ENCODE results near the gene KLHL5. TPM values are rescaled to one million over a fixed set of nuclear protein-coding genes. Genes with fewer than 3 reads are reported as not detected.
"Not testable (repeated sequence)": the region's sequence is repeated elsewhere in the genome, so short reads cannot be mapped to it uniquely, and the experiment has no call there.

KLHL5 gene
- polyA plus RNA-seq, 2 of the 4 experiments (the other 2 are of a cell fraction), result 62.4 to 108 TPM

DNA sequence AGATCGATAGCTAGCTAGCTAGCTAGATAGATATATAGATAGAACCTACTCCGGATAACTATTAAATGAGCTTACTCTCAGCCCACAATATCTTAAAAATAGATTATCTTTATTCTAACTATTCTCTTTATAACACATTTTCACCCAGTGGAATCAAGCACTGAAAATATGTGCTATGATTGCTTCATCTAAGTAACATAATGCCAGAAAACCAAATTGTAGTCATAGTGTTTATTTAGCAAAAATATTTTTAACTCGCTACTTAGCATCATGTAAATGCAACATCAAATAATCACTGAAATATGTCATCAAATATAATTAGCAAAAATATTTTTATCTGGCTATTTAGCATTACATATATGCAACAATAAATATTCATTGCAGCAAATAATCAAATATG, 31.3 kb upstream of the KLHL5 start:
- WGBS (ENCODE audit: missing lambda C conversion rate), result 1% methylated on average over 3 of the region's 3 CpGs
- Histone ChIP-seq H3K4me1 (peaks cover 53% of the 10 kb centered on the region), H3K4me3 (peak overlapping the region; percentile 40), H3K4me2 (peak overlapping the region; percentile 94), H3K9me3 (no peaks in the 10 kb centered on the region), H3K27ac (peak overlapping the region; percentile 84 to 87)
- TF ChIP-seq CEBPB (IDR thresholded peaks at IDR 0.05) (0 out of 4 replicates have a peak, but pooled peaks of 1 of the 2 experiments have one; percentile 17), EHF (CRISPR knock-in tag; IDR thresholded peaks at IDR 0.05) (no peak)
- POLR2A ChIA-PET, result interaction anchor here (1.3 to 5.1 kb wide), 2 partner anchors 12 to 15 kb away, joined by 8 to 55 read pairs; no protein-coding TSS in a partner anchor
- FAIRE-seq (no peak), DNase-seq (ENCODE audit: low read depth in 1 of 2, low spot score in 1 of 2) (no peak), ATAC-seq (no peak)
- CTCF ChIA-PET, result interaction anchor here (0.6 to 1.4 kb wide), 3 partner anchors 13 to 128 kb away, joined by 3 to 5 read pairs (median 3); no protein-coding TSS in a partner anchor

DNA sequence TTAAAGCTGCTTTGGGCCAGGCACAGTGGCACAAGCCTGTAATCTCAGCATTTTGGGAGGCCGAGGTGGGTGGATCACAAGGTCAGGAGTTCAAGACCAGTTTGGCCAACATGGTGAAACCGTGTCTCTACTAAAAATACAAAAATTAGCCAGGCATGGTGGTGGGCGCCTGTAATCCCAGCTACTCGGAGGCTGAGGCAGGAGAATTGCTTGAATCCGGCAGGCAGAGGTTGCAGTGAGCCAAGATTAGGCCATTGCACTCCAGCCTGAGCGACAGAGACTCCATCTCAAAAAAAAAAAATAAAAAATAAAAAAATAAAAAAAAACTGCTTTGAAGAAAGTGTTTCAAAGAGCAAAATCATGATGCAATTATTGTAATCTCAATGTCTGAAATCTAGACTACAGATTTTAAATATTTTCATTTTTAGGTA, 30.4 kb upstream of the KLHL5 start:
- peak overlapping the region; percentile 87 to 93 for H3K27ac ChIP-seq

DNA sequence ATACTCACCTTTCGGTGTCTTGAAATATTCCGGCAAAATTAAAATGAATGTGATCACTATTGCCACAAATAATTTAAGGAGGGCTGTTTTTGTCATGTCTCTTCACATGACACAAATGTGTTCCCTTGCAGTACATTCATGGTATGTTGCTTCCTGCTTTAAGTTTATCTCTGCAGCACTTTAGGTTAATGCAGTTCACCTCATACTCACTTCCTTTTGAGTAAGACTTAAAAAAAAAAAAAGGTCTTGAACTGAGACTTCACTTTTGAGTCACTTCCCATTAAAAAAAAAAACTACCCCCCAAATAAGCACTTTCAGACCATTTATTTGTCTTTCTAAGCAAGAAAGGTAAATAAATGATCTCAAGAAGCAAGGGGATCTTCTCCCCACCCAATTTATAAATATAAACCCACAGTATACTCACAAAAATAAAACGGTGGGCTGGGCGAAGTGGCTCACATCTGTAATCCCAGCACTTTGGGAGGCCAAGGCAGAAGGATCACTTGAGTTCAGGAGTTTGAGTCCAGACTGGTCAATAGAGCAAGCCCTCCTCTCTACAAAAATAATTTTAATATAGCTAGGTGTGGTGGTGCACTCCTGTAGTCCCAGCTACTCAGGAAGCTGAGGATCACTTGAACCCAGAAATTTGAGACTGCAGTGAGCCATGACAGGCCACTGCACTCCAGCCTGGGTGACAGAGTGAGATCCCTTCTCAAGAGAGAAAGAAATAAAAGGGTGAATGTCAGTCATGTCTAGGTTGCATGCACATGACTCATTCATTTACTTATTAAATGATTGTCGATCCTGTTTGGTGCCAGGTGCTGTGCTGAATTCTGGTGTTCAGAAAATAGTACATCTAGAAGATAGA, 29.6 kb upstream of the KLHL5 start, which contains the start of gene TMEM156:
TSS of gene TMEM156 (minus strand) at position 192 of the 868 bp plus-strand sequence. CDS start at position 96, 96 bp downstream.
- WGBS (ENCODE audit: missing lambda C conversion rate), result 1% methylated on average over 5 of the region's 5 CpGs
- CTCF ChIA-PET, result interaction anchor here (1.0 kb wide), 1 partner anchor 9 kb away, joined by 3 read pairs; no protein-coding TSS in a partner anchor
- peak; percentile 18 for FAIRE-seq
- TF ChIP-seq JUN (IDR thresholded peaks at IDR 0.05) (0 out of 5 replicates have a peak, but pooled peaks of 1 of the 2 experiments have one; percentile 29), RAD21 (conservative IDR thresholded peaks at IDR 0.05 in 1 of 2, IDR thresholded peaks at IDR 0.05 in 1 of 2) (0 out of 5 replicates have a peak, but pooled peaks of 1 of the 2 experiments have one; percentile 16), JUNB (IDR thresholded peaks at IDR 0.05) (peak; percentile 43; the same call in 1 of the 2 replicates), FOSL2 (IDR thresholded peaks at IDR 0.05) (no peak), FOSL2 (CRISPR knock-in tag; IDR thresholded peaks at IDR 0.05) (peak; percentile 74), TFCP2L1 (CRISPR knock-in tag; IDR thresholded peaks at IDR 0.05) (no peak)
- TF ChIP-seq, protein P1, sequence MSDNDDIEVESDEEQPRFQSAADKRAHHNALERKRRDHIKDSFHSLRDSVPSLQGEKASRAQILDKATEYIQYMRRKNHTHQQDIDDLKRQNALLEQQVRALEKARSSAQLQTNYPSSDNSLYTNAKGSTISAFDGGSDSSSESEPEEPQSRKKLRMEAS (IDR thresholded peaks at IDR 0.05), result no peak
- TF ChIP-seq, protein P2, sequence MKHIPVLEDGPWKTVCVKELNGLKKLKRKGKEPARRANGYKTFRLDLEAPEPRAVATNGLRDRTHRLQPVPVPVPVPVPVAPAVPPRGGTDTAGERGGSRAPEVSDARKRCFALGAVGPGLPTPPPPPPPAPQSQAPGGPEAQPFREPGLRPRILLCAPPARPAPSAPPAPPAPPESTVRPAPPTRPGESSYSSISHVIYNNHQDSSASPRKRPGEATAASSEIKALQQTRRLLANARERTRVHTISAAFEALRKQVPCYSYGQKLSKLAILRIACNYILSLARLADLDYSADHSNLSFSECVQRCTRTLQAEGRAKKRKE (CRISPR knock-in tag; IDR thresholded peaks at IDR 0.05; ENCODE audit: low read depth), result no peak
- no peaks in the 10 kb centered on the region for H3K9me3 ChIP-seq
- peak in 1 of 2 experiments; percentile 45; a peak in 3 of 6 replicates for ATAC-seq
- POLR2A ChIA-PET, result interaction anchor here (5.1 kb wide), 1 partner anchor 11 kb away, joined by 55 read pairs; no protein-coding TSS in a partner anchor
- peak in 1 of 2 experiments; percentile 78 for DNase-seq (ENCODE audit: low read depth in 1 of 2, low spot score in 1 of 2)
- H3K4me3 ChIP-seq, result peak within 1 kb of the TSS; percentile 40
- peak within 1 kb of the TSS; percentile 87 to 93 for H3K27ac ChIP-seq
- H3K4me2 ChIP-seq, result peak within 1 kb of the TSS; percentile 94
- peaks cover 57% of the 10 kb centered on the region for H3K4me1 ChIP-seq

More for the DNA sequence above, 30.4 kb upstream of the KLHL5 start:
- DNase-seq (ENCODE audit: low read depth in 1 of 2, low spot score in 1 of 2); FAIRE-seq; H3K9me3 ChIP-seq; ATAC-seq: not testable (repeated sequence)
- POLR2A ChIA-PET, result interaction anchor here (5.1 kb wide), 1 partner anchor 12 kb away, joined by 55 read pairs; no protein-coding TSS in a partner anchor
- peak overlapping the region; percentile 40 for H3K4me3 ChIP-seq
- H3K4me1 ChIP-seq, result peaks cover 54% of the 10 kb centered on the region
- WGBS (ENCODE audit: missing lambda C conversion rate), result 3% methylated on average over 6 of the region's 6 CpGs
- CTCF ChIA-PET, result interaction anchor here (1.0 kb wide), 1 partner anchor 9 kb away, joined by 3 read pairs; no protein-coding TSS in a partner anchor
- H3K4me2 ChIP-seq, result peak overlapping the region; percentile 94

DNA sequence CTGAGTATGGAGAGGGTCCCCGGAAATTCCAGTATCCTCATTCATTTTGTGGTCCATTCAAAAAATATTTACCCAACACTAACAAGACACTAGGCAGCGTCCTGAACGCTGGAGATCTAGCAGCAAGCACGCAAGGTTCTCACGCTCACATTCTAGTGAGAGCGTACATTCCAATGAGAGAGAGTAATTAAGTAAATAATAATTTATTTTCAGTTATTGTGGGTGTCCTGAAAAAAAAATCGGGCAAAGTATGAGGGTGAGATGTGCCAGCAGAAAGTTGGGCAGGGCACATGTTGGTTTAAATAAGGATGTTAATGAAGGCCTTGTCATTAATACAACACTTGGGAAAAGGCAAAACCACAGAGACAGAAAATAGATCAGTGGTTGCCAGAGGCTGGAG, 25.9 kb upstream of the KLHL5 start:
- no peaks in the 10 kb centered on the region for H3K9me3 ChIP-seq
- FAIRE-seq (no peak), DNase-seq (ENCODE audit: low read depth in 1 of 2, low spot score in 1 of 2) (peak in 1 of 2 experiments; percentile 86), ATAC-seq (peak; percentile 67 to 70; a peak in 4 of 6 replicates)
- peaks cover 55% of the 10 kb centered on the region for H3K4me1 ChIP-seq
- ChIA-PET POLR2A (no interaction called here), CTCF (interaction anchor here (1.9 kb wide), 1 partner anchor 133 kb away, joined by 5 read pairs; no protein-coding TSS in a partner anchor)
- TF ChIP-seq HOXB13 (CRISPR knock-in tag; IDR thresholded peaks at IDR 0.05; ENCODE audit: low read depth) (no peak), JUNB (IDR thresholded peaks at IDR 0.05) (no peak), RAD21 (conservative IDR thresholded peaks at IDR 0.05 in 1 of 2, IDR thresholded peaks at IDR 0.05 in 1 of 2) (0 out of 5 replicates have a peak, but pooled peaks of 1 of the 2 experiments have one; percentile 5), ZSCAN20 (CRISPR knock-in tag; IDR thresholded peaks at IDR 0.05) (peak; percentile 57; the same call in 1 of the 2 replicates), EP300 (IDR thresholded peaks at IDR 0.05) (peak in 1 of 2 experiments; percentile 36; a peak in 1 of 5 replicates), GATA3 (IDR thresholded peaks at IDR 0.05; ENCODE audit: borderline replicate concordance) (peak; percentile 52; the same call in 1 of the 2 replicates), FOXS1 (CRISPR knock-in tag; IDR thresholded peaks at IDR 0.05) (peak; percentile 65; the same call in 1 of the 2 replicates), HDAC2 (IDR thresholded peaks at IDR 0.05) (no peak), FOSL2 (IDR thresholded peaks at IDR 0.05) (no peak), FOSL2 (CRISPR knock-in tag; IDR thresholded peaks at IDR 0.05) (peak; percentile 64)
- TF ChIP-seq, protein P1 (IDR thresholded peaks at IDR 0.05), result no peak
- TF ChIP-seq, protein P3, sequence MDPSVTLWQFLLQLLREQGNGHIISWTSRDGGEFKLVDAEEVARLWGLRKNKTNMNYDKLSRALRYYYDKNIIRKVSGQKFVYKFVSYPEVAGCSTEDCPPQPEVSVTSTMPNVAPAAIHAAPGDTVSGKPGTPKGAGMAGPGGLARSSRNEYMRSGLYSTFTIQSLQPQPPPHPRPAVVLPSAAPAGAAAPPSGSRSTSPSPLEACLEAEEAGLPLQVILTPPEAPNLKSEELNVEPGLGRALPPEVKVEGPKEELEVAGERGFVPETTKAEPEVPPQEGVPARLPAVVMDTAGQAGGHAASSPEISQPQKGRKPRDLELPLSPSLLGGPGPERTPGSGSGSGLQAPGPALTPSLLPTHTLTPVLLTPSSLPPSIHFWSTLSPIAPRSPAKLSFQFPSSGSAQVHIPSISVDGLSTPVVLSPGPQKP (IDR thresholded peaks at IDR 0.05; ENCODE audit: low read depth, low read length), result no peak
- H3K27ac ChIP-seq, result peak overlapping the region; percentile 87 to 91
- peak overlapping the region; percentile 83 for H3K4me2 ChIP-seq
- WGBS (ENCODE audit: missing lambda C conversion rate), result 2% methylated on average over 7 of the region's 7 CpGs
- H3K4me3 ChIP-seq, result no peak overlapping the region; the same call in 2 of the 3 replicates

Measured in A549 (cell line).